Keratinocyte (primary cell): ENCODE results near the gene EDNRA. TPM values are rescaled to one million over a fixed set of nuclear protein-coding genes. Genes with fewer than 3 reads are reported as not detected.

ENCODE experiments used
- DNase-seq: peaks from one replicate; pipeline ENCODE4 v3.0.0-alpha.2; 2011; ENCODE audit warnings: low read depth, missing footprints, low spot score
- FAIRE-seq: peaks from 2 replicates; lab custom pipeline; 2011; peaks lifted over from hg19 to GRCh38; lab: Jason Lieb, UNC
- H2AFZ ChIP-seq: 2 replicates; pipeline ENCODE4 v1.6.0; 2012; ENCODE audit warnings: low read length, control low read depth, inconsistent platforms; ENCODE audit not compliant: control insufficient read depth
- H3K27ac ChIP-seq: 2 replicates; pipeline ENCODE4 v1.5.1; 2011; ENCODE audit warnings: low read length; ENCODE audit not compliant: control insufficient read depth, insufficient read depth
- H3K27me3 ChIP-seq: 3 replicates; pipeline ENCODE4 v1.6.0; 2011; ENCODE audit warnings: low read length; ENCODE audit not compliant: control insufficient read depth, insufficient read depth; ENCODE audit errors: extremely low read depth
- H3K36me3 ChIP-seq, 2 experiments: 2 replicates in 1 of 2; 3 replicates in 1 of 2; pipeline ENCODE4 v1.5.1; 2011; ENCODE audit warnings: low read length in 2 of 2, mild to moderate bottlenecking in 1 of 2; ENCODE audit not compliant: control insufficient read depth in 2 of 2, insufficient read depth in 2 of 2; ENCODE audit errors: extremely low read depth in 1 of 2
- H3K4me1 ChIP-seq: 3 replicates; pipeline ENCODE4 v1.5.1; 2011; ENCODE audit warnings: low read length; ENCODE audit not compliant: control insufficient read depth, insufficient read depth; ENCODE audit errors: extremely low read depth
- H3K4me2 ChIP-seq: 3 replicates; pipeline ENCODE4 v1.6.0; 2011; ENCODE audit warnings: low read depth, low read length; ENCODE audit not compliant: control insufficient read depth, insufficient read depth; ENCODE audit errors: extremely low read depth
- H3K4me3 ChIP-seq, 3 experiments: fragments of 200-600 bp in 1 of 3; sonication (generic) in 1 of 3; 2 replicates in 2 of 3; 3 replicates in 1 of 3; pipeline ENCODE4 v1.5.1; 2011 to 2016; ENCODE audit warnings: low read length in 3 of 3, mild to moderate bottlenecking in 3 of 3, control low read depth in 2 of 3, inconsistent platforms in 1 of 3, low read depth in 1 of 3, mixed read lengths in 1 of 3, mixed run types in 1 of 3, moderate library complexity in 1 of 3; ENCODE audit not compliant: control insufficient read depth in 2 of 3, insufficient read depth in 2 of 3; ENCODE audit errors: extremely low read depth in 1 of 3
- H3K79me2 ChIP-seq: 2 replicates; pipeline ENCODE4 v1.6.0; 2012; ENCODE audit warnings: low read length; ENCODE audit not compliant: control insufficient read depth, insufficient read depth
- H3K9ac ChIP-seq: 3 replicates; pipeline ENCODE4 v1.6.0; 2011; ENCODE audit warnings: low read length; ENCODE audit not compliant: control insufficient read depth, insufficient read depth; ENCODE audit errors: extremely low read depth
- H3K9me1 ChIP-seq: 3 replicates; pipeline ENCODE4 v1.6.0; 2011; ENCODE audit warnings: low read length; ENCODE audit not compliant: control insufficient read depth, insufficient read depth; ENCODE audit errors: extremely low read depth
- H3K9me3 ChIP-seq: 2 replicates; pipeline ENCODE4 v1.5.1; 2012; ENCODE audit warnings: low read depth, low read length; ENCODE audit not compliant: control insufficient read depth
- H4K20me1 ChIP-seq: 3 replicates; pipeline ENCODE4 v1.6.0; 2011; ENCODE audit warnings: low read length; ENCODE audit not compliant: control insufficient read depth, insufficient read depth; ENCODE audit errors: extremely low read depth
- CTCF ChIP-seq, 3 experiments: IDR thresholded peaks in 1 of 3; conservative IDR thresholded peaks in 1 of 3; optimal IDR thresholded peaks in 1 of 3; 2 replicates in 2 of 3; 3 replicates in 1 of 3; pipeline versions ENCODE3 to v1.5.1; 2011; ENCODE audit warnings: low read length in 3 of 3, mild to moderate bottlenecking in 3 of 3, moderate library complexity in 2 of 3, control low read depth in 1 of 3, inconsistent platforms in 1 of 3; ENCODE audit not compliant: insufficient read depth in 2 of 3; ENCODE audit errors: extremely low read depth in 1 of 3
- EZH2 ChIP-seq: IDR thresholded peaks from one replicate; pipeline ENCODE4 v1.6.1; 2012; ENCODE audit warnings: inconsistent platforms, mild to moderate bottlenecking, low read length, moderate library complexity
- dilution Hi-C: fragments of 300-500 bp; cut with MboI; formaldehyde crosslinking; loops from one replicate; pipeline ENCODE4 v1.7.0; 2020; ENCODE audit warnings: low sequenced_read_pairs; ENCODE audit not compliant: extremely low pct_ligation_motif_present
- polyA plus RNA-seq, 5 experiments: library from polyadenylated mRNA; depleted of rRNA in 3 of 5; stranded (reverse) in 3 of 5; stranded (forward) in 1 of 5; unstranded in 1 of 5; fragments of >200 nt; gene quantifications; 1 replicate in 1 of 5; 2 replicates in 3 of 5; 3 replicates in 1 of 5; pipeline versions ENCODE4 v1.2.1 to v1.2.3, GENCODE V29; 2011 to 2012; ENCODE audit warnings: missing spikeins in 2 of 5, low read depth in 1 of 5, low replicate concordance in 1 of 5

Gene EDNRA
- polyA plus RNA-seq, 1 donor (not counting 4 experiments of a cell fraction or from before 2014, with no cell fraction given) = 7.8 TPM

DNA sequence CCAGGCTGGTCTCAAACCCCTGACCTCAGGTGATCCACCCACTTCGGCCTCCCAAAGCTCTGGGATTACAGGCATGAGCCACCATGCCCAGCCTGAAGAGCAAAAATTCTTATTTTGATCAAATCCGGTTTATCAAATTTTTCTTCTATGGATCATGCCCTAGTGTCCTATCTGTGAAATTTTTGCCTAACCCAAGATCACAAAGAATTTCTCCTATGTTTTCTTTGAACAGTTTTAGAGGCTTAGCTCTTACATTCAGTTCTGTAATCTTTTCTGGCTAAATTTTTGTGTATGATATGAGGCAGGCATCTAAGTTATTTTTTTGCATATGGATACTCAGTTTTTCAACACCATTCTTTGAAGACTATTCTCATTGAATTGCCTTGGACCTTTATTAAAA is 27.4 kb downstream of the EDNRA start:
- no peak for TF ChIP-seq CTCF (optimal IDR thresholded peaks at IDR 0.05 in 1 of 3, IDR thresholded peaks at IDR 0.05 in 1 of 3, conservative IDR thresholded peaks at IDR 0.05 in 1 of 3; ENCODE audit: extremely low read depth in 1 of 3, insufficient read depth in 2 of 3, low read length in 3 of 3)
- TF ChIP-seq EZH2 = no peak
- no peak for DNase-seq
- dilution Hi-C loops = no loop called here
- Histone ChIP-seq H3K9ac (no peak overlapping the region), H3K79me2 (no peaks in the 10 kb centered on the region), H3K4me1 (no peaks in the 10 kb centered on the region), H3K4me2 (no peak overlapping the region), H3K27ac (no peak overlapping the region), H3K4me3 (no peak overlapping the region), H2AFZ (no peak overlapping the region), H3K9me1 (no peaks in the 10 kb centered on the region), H3K27me3 (no peaks in the 10 kb centered on the region), H3K9me3 (no peaks in the 10 kb centered on the region), H4K20me1 (no peaks in the 10 kb centered on the region), H3K36me3 (no peaks in the 10 kb centered on the region)
- FAIRE-seq = no peak

- TF ChIP-seq EZH2 (no peak), CTCF (optimal IDR thresholded peaks at IDR 0.05 in 1 of 3, IDR thresholded peaks at IDR 0.05 in 1 of 3, conservative IDR thresholded peaks at IDR 0.05 in 1 of 3; ENCODE audit: extremely low read depth in 1 of 3, insufficient read depth in 2 of 3, low read length in 3 of 3) (no peak)
- Histone ChIP-seq H3K9me1 (no peaks in the 10 kb centered on the region), H3K4me3 (no peak overlapping the region), H3K9ac (no peak overlapping the region), H3K4me1 (no peaks in the 10 kb centered on the region), H3K27ac (no peak overlapping the region), H4K20me1 (no peaks in the 10 kb centered on the region), H2AFZ (no peak overlapping the region), H3K9me3 (no peaks in the 10 kb centered on the region), H3K4me2 (no peak overlapping the region), H3K27me3 (no peaks in the 10 kb centered on the region), H3K36me3 (no peaks in the 10 kb centered on the region), H3K79me2 (no peaks in the 10 kb centered on the region)
- no peak for DNase-seq
- dilution Hi-C loops = no loop called here
- FAIRE-seq = peak; percentile 13
Measured at GRCh38 chr4:147509386-147509785, 28.5 kb downstream of the EDNRA start.
